Thoracic aorta (tissue), 2 donors: ENCODE results near the gene ELOVL6. TPM values are rescaled to one million over a fixed set of nuclear protein-coding genes. Genes with fewer than 3 reads are reported as not detected.
"Not testable (repeated sequence)": the region's sequence is repeated elsewhere in the genome, so short reads cannot be mapped to it uniquely, and the experiment has no call there.

ENCODE experiments used
- ATAC-seq: fragments of 150-250 bp; one replicate; pipeline ENCODE4 v1.8.0; 2017; ENCODE audit warnings: low read depth; ENCODE audit not compliant: insufficient number of reproducible peaks, low FRiP score
- DNase-seq: peaks from one replicate; pipeline ENCODE4 v3.0.0-alpha.2; 2020; ENCODE audit warnings: low spot score
- H3K27ac ChIP-seq, 2 donors: fragments of 200-600 bp; sonication (generic); 1 replicate in 1 of 2; 2 replicates in 1 of 2; pipeline ENCODE4 v1.5.1; 2016; ENCODE audit warnings: mild to moderate bottlenecking in 2 of 2, moderate library complexity in 2 of 2
- H3K27me3 ChIP-seq: fragments of 200-600 bp; sonication (generic); replicated peaks from 2 replicates; pipeline ENCODE4 v1.6.0; 2016; ENCODE audit warnings: mild to moderate bottlenecking; ENCODE audit not compliant: insufficient read depth
- H3K36me3 ChIP-seq: fragments of 200-600 bp; sonication (generic); one replicate; pipeline ENCODE4 v1.5.1; 2016
- H3K4me1 ChIP-seq, 2 donors: fragments of 200-600 bp; sonication (generic); 1 replicate in 1 of 2; 2 replicates in 1 of 2; pipeline versions ENCODE4 v1.5.1 to v1.6.0; 2016; ENCODE audit warnings: low read depth in 2 of 2, mild to moderate bottlenecking in 1 of 2; ENCODE audit not compliant: control insufficient read depth in 1 of 2
- H3K4me3 ChIP-seq: fragments of 200-600 bp; sonication (generic); 2 replicates; pipeline ENCODE4 v1.5.1; 2016; ENCODE audit warnings: mild to moderate bottlenecking
- H3K9me3 ChIP-seq: fragments of 200-600 bp; sonication (generic); 2 replicates; pipeline ENCODE4 v1.5.1; 2016
- total RNA-seq, 2 donors: library from RNA; depleted of rRNA; stranded (reverse); fragments of >200 nt; gene quantifications; one replicate each; pipeline versions ENCODE4 v1.1.0 to v1.2.3, GENCODE V29; 2016
- TF ChIP-seq, protein P1 (sequence below): fragments of 200-600 bp; sonication (generic); IDR thresholded peaks from one replicate; pipeline ENCODE4 v1.5.1; 2019; ENCODE audit warnings: antibody characterized with exemption

ELOVL6 gene
- total RNA-seq, 2 donors from 2014 or later, result 1.5 to 2.7 TPM

- no peak overlapping the region for H3K27ac ChIP-seq
- no peak for DNase-seq
- no peaks in the 10 kb centered on the region for H3K9me3 ChIP-seq
- no peaks in the 10 kb centered on the region for H3K4me1 ChIP-seq
- TF ChIP-seq, protein P1, sequence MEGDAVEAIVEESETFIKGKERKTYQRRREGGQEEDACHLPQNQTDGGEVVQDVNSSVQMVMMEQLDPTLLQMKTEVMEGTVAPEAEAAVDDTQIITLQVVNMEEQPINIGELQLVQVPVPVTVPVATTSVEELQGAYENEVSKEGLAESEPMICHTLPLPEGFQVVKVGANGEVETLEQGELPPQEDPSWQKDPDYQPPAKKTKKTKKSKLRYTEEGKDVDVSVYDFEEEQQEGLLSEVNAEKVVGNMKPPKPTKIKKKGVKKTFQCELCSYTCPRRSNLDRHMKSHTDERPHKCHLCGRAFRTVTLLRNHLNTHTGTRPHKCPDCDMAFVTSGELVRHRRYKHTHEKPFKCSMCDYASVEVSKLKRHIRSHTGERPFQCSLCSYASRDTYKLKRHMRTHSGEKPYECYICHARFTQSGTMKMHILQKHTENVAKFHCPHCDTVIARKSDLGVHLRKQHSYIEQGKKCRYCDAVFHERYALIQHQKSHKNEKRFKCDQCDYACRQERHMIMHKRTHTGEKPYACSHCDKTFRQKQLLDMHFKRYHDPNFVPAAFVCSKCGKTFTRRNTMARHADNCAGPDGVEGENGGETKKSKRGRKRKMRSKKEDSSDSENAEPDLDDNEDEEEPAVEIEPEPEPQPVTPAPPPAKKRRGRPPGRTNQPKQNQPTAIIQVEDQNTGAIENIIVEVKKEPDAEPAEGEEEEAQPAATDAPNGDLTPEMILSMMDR, result no peak
- no peak for ATAC-seq
- no peak overlapping the region for H3K4me3 ChIP-seq
- no peaks in the 10 kb centered on the region for H3K27me3 ChIP-seq
- no peaks in the 10 kb centered on the region for H3K36me3 ChIP-seq
Observed at GRCh38 chr4:110231869-110232268, 33.5 kb upstream of the ELOVL6 start.

GRCh38 chr4:110229266-110229665 is 30.9 kb upstream of the ELOVL6 start:
- no peaks in the 10 kb centered on the region for H3K36me3 ChIP-seq
- no peak for ATAC-seq
- TF ChIP-seq, protein P1, result no peak
- no peak overlapping the region for H3K27ac ChIP-seq
- DNase-seq, result no peak
- H3K4me1 ChIP-seq, result no peaks in the 10 kb centered on the region
- H3K9me3 ChIP-seq, result no peaks in the 10 kb centered on the region
- no peaks in the 10 kb centered on the region for H3K27me3 ChIP-seq
- H3K4me3 ChIP-seq, result no peak overlapping the region

GRCh38 chr4:110224812-110225211 is 26.4 kb upstream of the ELOVL6 start:
- ATAC-seq (no peak), DNase-seq (no peak)
- H3K4me3 ChIP-seq, result no peak overlapping the region
- TF ChIP-seq, protein P1, result no peak
- H3K4me1 ChIP-seq, result no peaks in the 10 kb centered on the region
- H3K36me3 ChIP-seq, result no peaks in the 10 kb centered on the region
- no peak overlapping the region for H3K27ac ChIP-seq
- no peaks in the 10 kb centered on the region for H3K9me3 ChIP-seq
- no peaks in the 10 kb centered on the region for H3K27me3 ChIP-seq

DNA sequence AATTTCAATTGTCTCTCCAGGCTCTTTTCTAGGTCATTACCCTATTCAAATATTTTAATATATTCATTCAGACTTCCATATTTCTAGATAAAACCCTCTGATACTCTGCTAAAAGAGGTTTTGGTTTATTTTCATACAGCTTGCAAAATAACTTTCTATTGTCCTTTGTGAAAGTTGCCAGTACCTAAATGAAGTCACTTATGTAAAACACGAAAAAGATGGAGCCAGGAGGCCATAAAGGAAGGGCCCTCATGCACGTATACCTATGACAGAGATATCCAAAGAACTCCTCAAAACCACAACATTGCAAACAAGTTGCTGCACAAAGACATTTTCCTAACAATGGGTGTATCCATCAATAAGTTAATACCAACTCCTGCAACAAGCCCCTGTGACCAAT is 25.7 kb upstream of the ELOVL6 start:
- H3K9me3 ChIP-seq, result no peaks in the 10 kb centered on the region
- H3K36me3 ChIP-seq, result no peaks in the 10 kb centered on the region
- H3K27ac ChIP-seq, result no peak overlapping the region
- DNase-seq, result no peak
- H3K4me1 ChIP-seq, result no peaks in the 10 kb centered on the region
- no peaks in the 10 kb centered on the region for H3K27me3 ChIP-seq
- no peak for ATAC-seq
- TF ChIP-seq, protein P1, result no peak
- H3K4me3 ChIP-seq, result no peak overlapping the region

- not testable (repeated sequence) for H3K27ac ChIP-seq, H3K4me3 ChIP-seq, H3K36me3 ChIP-seq, H3K27me3 ChIP-seq, H3K9me3 ChIP-seq, H3K4me1 ChIP-seq, DNase-seq, ATAC-seq
Observed at GRCh38 chr4:110218935-110219334, 20.5 kb upstream of the ELOVL6 start.

- ATAC-seq, H3K4me1 ChIP-seq, H3K4me3 ChIP-seq, H3K36me3 ChIP-seq, H3K27me3 ChIP-seq, H3K9me3 ChIP-seq, H3K27ac ChIP-seq, DNase-seq: not testable (repeated sequence)
Observed at GRCh38 chr4:110217181-110217580, 18.8 kb upstream of the ELOVL6 start.
